HAP-1 (cell line): ENCODE measurements around the gene TSG101.

Experiments
- DNase-seq, 2 experiments: peaks; one replicate each; pipeline ENCODE4 v3.0.0-alpha.2; 2016 to 2020; ENCODE audit warnings: low spot score in 2 of 2
- H3K27me3 ChIP-seq: fragments of 250-450 bp; sonication (Bioruptor Pico); 2 replicates; pipeline ENCODE4 v1.5.1; 2020; ENCODE audit warnings: low read depth, mild to moderate bottlenecking, moderate library complexity
- H3K36me3 ChIP-seq: fragments of 250-450 bp; sonication (Bioruptor Pico); replicated peaks from 2 replicates; pipeline ENCODE4 v1.5.1; 2020; ENCODE audit warnings: mild to moderate bottlenecking
- H3K4me1 ChIP-seq: fragments of 250-450 bp; sonication (Bioruptor Pico); 2 replicates; pipeline ENCODE4 v1.5.1; 2020; ENCODE audit warnings: mild to moderate bottlenecking
- H3K4me3 ChIP-seq: fragments of 250-450 bp; sonication (Bioruptor Pico); 2 replicates; pipeline ENCODE4 v1.5.1; 2020; ENCODE audit warnings: mild to moderate bottlenecking, moderate library complexity
- H3K9me3 ChIP-seq: fragments of 250-450 bp; sonication (Bioruptor Pico); 2 replicates; pipeline ENCODE4 v1.5.1; 2020; ENCODE audit warnings: mild to moderate bottlenecking, moderate library complexity
- in situ Hi-C: fragments of 300-500 bp; cut with MboI; formaldehyde crosslinking; loops from 3 replicates; pipeline ENCODE4 v1.14.3; 2020; ENCODE audit warnings: low sequenced_read_pairs, inconsistent platforms, mixed read lengths

TSG101 gene

DNA sequence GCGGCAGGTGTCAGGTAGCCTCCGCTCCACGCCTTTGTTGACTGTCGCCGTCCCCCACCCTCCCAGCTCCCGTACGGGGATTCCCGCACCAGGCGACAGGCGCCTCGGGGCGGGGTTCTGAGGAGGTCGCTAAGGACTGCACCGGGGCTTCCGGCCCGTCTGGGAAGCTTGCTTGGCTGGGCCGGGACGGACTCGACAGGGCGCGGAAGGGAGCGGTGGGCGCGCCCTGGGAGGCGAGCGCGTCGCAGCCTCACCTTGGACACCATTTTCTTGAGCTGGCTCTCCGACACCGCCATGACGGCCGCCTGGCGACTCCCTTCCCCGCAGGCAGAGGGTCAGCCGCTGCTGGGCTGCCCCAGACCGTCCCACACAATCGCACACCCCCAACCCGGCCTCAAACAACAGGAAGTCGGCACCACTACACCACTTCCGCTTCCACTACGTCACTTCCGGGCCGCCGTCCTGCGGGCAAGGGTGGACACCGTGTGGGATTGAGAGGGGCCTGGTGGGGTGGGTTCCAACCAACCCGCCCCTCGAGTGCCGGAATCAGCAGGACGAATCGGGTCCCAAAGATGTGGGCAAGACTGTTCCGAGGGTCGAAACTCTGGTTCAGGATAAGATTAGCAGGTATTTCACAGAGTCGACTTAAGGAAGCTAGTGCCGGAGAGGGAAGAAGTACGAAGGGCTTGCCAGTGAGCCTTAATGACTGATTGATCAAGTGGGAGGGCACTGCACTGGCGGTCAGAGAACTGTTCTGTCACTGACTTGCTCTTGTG is at the start of gene TSG101:
Gene TSG101 (minus strand): TSS at position 422 of the 776 bp plus-strand sequence. CDS start 126 bp downstream, at position 296.
- no peaks in the 10 kb centered on the region; the same call in 1 of the 2 replicates for H3K36me3 ChIP-seq
- peak; percentile 85 to 97 for DNase-seq
- H3K4me3 ChIP-seq = peak within 1 kb of the TSS; percentile 84
- no peaks in the 10 kb centered on the region for H3K27me3 ChIP-seq
- in situ Hi-C loops = loop anchor here (25.0 kb wide), 1 partner anchor 211 kb away; the partner anchor contains the start of gene IGSF22
- peaks cover 3% of the 10 kb centered on the region for H3K4me1 ChIP-seq
- no peaks in the 10 kb centered on the region for H3K9me3 ChIP-seq

DNA sequence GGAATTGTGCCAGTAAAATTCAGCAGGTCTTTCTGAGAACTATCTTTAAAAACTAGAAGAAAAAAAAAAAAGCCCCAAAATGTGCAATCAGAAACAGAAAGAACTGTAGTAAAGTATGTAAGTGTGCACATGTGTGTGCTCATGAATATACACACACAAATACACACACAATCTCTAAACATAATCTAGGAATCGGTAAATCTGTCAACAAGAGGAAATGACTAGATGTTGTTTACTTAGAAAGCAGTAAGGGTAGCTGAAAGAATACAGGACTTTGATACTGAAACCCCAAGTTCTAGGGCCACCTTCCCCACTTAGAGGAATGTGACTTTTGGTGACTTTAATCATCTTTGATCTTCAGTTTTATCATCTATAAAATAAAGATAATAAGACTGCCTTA is 48.6 kb upstream of the TSG101 start:
- in situ Hi-C loops = no loop called here
- H3K27me3 ChIP-seq = no peaks in the 10 kb centered on the region
- H3K4me1 ChIP-seq = peaks cover 8% of the 10 kb centered on the region
- no peak overlapping the region for H3K4me3 ChIP-seq
- peaks cover 6% of the 10 kb centered on the region; the same call in 1 of the 2 replicates for H3K36me3 ChIP-seq
- DNase-seq = no peak
- H3K9me3 ChIP-seq = no peaks in the 10 kb centered on the region

GRCh38 chr11:18567081-18567480 is 40.3 kb upstream of the TSG101 start:
- H3K36me3 ChIP-seq = peaks cover 2% of the 10 kb centered on the region
- no peaks in the 10 kb centered on the region for H3K4me1 ChIP-seq
- no peak overlapping the region for H3K4me3 ChIP-seq
- no peak for DNase-seq
- no peaks in the 10 kb centered on the region for H3K9me3 ChIP-seq
- no peaks in the 10 kb centered on the region for H3K27me3 ChIP-seq
- in situ Hi-C loops = no loop called here

- no peaks in the 10 kb centered on the region for H3K27me3 ChIP-seq
Measured at GRCh38 chr11:18566406-18566805, 39.7 kb upstream of the TSG101 start.

DNA sequence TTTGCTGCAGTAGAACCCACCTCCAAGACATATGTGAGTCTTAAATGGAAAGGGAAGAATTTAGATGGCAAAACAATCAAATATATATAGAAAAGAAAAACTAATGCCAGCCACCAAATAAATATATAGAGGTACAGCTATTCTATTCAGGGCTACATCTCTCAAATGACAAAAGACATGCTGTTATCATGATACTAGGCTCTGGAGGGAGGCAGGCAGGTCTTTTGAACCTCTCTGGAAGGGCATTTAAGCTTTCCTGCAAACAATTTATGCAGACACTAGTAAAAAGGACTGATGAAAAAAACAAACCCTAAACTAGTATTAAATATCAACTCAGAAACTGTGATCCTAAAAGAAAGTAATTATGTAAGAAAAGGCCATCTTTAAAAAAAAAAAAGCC is 37.4 kb upstream of the TSG101 start:
- H3K27me3 ChIP-seq = no peaks in the 10 kb centered on the region
- no peaks in the 10 kb centered on the region for H3K9me3 ChIP-seq
- no peak overlapping the region for H3K4me3 ChIP-seq
- DNase-seq = no peak
- in situ Hi-C loops = no loop called here
- peaks cover 2% of the 10 kb centered on the region for H3K36me3 ChIP-seq
- H3K4me1 ChIP-seq = no peaks in the 10 kb centered on the region

More at GRCh38 chr11:18566406-18566805, 39.7 kb upstream of the TSG101 start:
- Histone ChIP-seq H3K9me3 (no peaks in the 10 kb centered on the region), H3K4me1 (no peaks in the 10 kb centered on the region), H3K4me3 (no peak overlapping the region), H3K36me3 (peaks cover 2% of the 10 kb centered on the region)
- in situ Hi-C loops = no loop called here
- DNase-seq = no peak

- H3K4me1 ChIP-seq = no peaks in the 10 kb centered on the region
- H3K36me3 ChIP-seq = peaks cover 3% of the 10 kb centered on the region
- H3K27me3 ChIP-seq = no peaks in the 10 kb centered on the region
- no peak overlapping the region for H3K4me3 ChIP-seq
- no peak for DNase-seq
- in situ Hi-C loops = no loop called here
- H3K9me3 ChIP-seq = no peaks in the 10 kb centered on the region
Measured at GRCh38 chr11:18563090-18563730, 36.5 kb upstream of the TSG101 start.

DNA sequence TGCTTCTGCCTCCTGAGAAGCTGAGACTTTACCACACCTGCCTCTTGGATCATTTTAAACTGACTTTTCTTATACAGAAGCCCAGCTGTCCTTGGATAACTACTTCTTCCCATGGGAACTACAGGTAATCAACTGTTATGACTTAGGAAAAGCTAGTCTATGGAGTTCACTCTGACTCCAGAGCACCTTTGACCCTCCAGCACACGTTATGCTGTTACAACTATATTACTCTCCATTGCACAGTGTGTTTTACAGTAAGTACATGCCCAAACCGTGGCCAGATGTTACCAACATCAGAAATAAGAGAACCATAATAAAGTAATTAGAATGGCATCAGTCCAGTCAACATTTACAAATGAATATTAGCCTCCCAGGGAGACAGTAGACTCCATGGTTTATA is 21.3 kb upstream of the TSG101 start:
- Histone ChIP-seq H3K36me3 (peaks cover 7% of the 10 kb centered on the region), H3K27me3 (no peaks in the 10 kb centered on the region), H3K4me3 (no peak overlapping the region), H3K4me1 (no peaks in the 10 kb centered on the region), H3K9me3 (no peaks in the 10 kb centered on the region)
- DNase-seq = no peak
- in situ Hi-C loops = loop anchor here (25.0 kb wide), 1 partner anchor 189 kb away; the partner anchor contains the start of gene IGSF22

DNA sequence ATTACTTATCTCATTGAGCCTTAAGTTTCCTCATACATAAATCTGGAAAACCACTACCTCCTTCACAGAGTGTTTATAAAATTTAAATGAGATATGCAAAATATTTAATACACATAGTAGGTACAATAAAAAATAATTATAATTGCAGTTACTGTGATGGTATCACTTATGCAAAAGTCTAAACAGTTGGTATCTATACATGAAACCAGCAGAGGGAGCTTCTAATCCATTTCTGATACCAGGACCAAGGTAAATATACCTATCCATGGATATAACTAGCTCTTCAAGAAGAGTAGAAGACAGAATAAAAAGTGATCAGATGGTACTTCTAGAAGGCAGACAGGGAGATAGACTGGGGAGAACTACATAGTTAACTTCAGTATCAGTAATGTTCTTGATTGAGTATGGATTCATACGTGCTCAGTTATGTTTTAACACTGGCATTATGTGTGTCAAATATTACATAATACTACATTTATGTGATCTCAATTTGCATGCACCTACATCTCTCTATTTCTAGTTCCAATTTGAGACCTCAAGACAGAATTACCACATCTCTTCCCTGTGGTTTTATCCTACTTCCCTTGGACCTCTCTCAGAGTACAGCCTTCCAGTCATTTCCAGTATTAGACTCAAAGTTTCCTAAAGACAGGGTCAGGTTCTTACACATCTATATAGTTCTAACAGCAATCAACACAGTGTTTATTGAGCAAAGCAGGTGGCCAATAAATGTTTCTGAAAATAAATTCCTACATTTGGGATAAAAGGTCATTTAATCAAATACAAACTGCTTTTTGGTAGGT is 13.7 kb upstream of the TSG101 start:
- in situ Hi-C loops = loop anchor here (25.0 kb wide), 1 partner anchor 197 kb away; the partner anchor contains the start of gene IGSF22

GRCh38 chr11:18536209-18536608 is 9.5 kb upstream of the TSG101 start:
- DNase-seq = no peak
- Histone ChIP-seq H3K9me3 (no peaks in the 10 kb centered on the region), H3K4me3 (no peak overlapping the region), H3K36me3 (peaks cover 8% of the 10 kb centered on the region), H3K4me1 (no peaks in the 10 kb centered on the region), H3K27me3 (no peaks in the 10 kb centered on the region)
- in situ Hi-C loops = loop anchor here (25.0 kb wide), 1 partner anchor 201 kb away; the partner anchor contains the start of gene IGSF22

More for the DNA sequence above, 13.7 kb upstream of the TSG101 start:
- no peak for DNase-seq
- Histone ChIP-seq H3K9me3 (no peaks in the 10 kb centered on the region), H3K4me3 (no peak overlapping the region), H3K27me3 (no peaks in the 10 kb centered on the region), H3K4me1 (no peaks in the 10 kb centered on the region), H3K36me3 (peaks cover 12% of the 10 kb centered on the region)

DNA sequence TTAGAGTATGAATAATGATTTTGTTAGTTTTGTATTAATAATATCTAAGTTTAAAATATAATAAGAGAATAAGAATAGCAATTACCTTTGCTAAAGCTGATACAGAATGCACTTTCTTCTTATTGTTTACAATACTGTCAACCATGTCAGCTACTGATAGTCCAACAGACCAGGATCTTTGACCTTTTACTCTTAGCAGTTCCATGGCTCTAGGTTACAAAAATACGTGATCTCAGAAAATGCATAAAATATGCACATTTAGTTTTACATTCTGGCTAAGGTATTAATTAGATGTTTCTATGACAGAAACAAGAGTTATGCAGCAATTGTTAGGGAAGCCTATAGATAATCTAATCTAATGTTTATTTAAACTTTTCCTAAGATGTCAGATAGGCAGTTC is 7.5 kb upstream of the TSG101 start:
- Histone ChIP-seq H3K27me3 (no peaks in the 10 kb centered on the region), H3K4me1 (no peaks in the 10 kb centered on the region), H3K9me3 (no peaks in the 10 kb centered on the region), H3K36me3 (peaks cover 3% of the 10 kb centered on the region; the same call in 1 of the 2 replicates), H3K4me3 (no peak overlapping the region)
- in situ Hi-C loops = loop anchor here (25.0 kb wide), 1 partner anchor 203 kb away; the partner anchor contains the start of gene IGSF22
- no peak for DNase-seq

DNA sequence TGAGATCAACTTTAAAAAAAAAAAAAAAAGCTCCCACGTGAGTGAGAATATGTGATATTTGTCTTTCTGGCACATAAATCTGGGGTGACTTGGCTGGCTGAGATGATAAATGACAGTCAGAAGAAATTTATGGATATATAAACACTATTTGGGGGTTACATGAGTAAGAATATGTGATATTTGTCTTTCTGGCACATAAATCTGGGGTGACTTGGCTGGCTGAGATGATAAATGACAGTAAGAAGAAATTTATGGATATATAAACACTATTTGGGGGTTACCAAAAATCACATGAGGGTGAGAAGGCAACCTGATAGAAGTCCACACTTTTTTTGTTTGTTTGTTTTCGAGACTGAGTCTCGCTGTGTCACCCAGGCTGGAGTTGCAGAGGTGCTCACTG is 6.6 kb upstream of the TSG101 start:
- Histone ChIP-seq H3K4me1 (no peaks in the 10 kb centered on the region), H3K27me3 (no peaks in the 10 kb centered on the region), H3K36me3 (peaks cover 3% of the 10 kb centered on the region; the same call in 1 of the 2 replicates), H3K9me3 (no peaks in the 10 kb centered on the region), H3K4me3 (no peak overlapping the region)
- in situ Hi-C loops = loop anchor here (25.0 kb wide), 1 partner anchor 204 kb away; the partner anchor contains the start of gene IGSF22
- DNase-seq = no peak

DNA sequence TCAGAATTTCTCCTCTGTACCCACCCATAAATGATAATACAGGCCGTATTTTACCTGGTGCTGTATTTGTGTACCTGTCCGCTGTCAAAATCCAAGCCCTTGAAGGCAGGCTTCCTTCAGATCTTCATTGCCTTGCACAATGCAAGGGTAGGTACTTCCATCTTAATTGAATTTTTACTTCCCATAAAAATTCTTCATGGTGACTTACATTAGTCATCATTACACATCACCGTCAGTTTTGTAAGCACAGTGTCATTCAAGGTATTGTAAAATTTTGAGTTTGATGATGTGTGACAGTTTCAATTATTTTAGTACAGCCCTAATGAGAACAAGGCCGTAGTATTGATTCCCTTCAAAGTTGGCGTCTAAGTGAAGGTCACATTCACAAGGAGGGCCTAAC is 770 bp upstream of the TSG101 start:
- no peaks in the 10 kb centered on the region for H3K9me3 ChIP-seq
- peaks cover 3% of the 10 kb centered on the region; the same call in 1 of the 2 replicates for H3K36me3 ChIP-seq
- no peaks in the 10 kb centered on the region for H3K27me3 ChIP-seq
- in situ Hi-C loops = loop anchor here (25.0 kb wide), 1 partner anchor 210 kb away; the partner anchor contains the start of gene IGSF22
- H3K4me1 ChIP-seq = peaks cover 3% of the 10 kb centered on the region
- peak overlapping the region; percentile 84 for H3K4me3 ChIP-seq
- no peak for DNase-seq

GRCh38 chr11:18526130-18526520 is 617 bp downstream of the TSG101 start:
- in situ Hi-C loops = loop anchor here (25.0 kb wide), 1 partner anchor 211 kb away; the partner anchor contains the start of gene IGSF22

More at GRCh38 chr11:18526130-18526520, 617 bp downstream of the TSG101 start:
- Histone ChIP-seq H3K36me3 (no peaks in the 10 kb centered on the region; the same call in 1 of the 2 replicates), H3K9me3 (no peaks in the 10 kb centered on the region), H3K4me1 (peaks cover 3% of the 10 kb centered on the region), H3K4me3 (peak overlapping the region; percentile 84), H3K27me3 (no peaks in the 10 kb centered on the region)
- DNase-seq = no peak
